Ovary (tissue), 9 donors: Measurements from ENCODE around the gene BEX3. TPM values are rescaled to one million over a fixed set of nuclear protein-coding genes. Genes with fewer than 3 reads are reported as not detected.

Experiments used
- DNase-seq, 5 donors: peaks; one replicate each; pipeline ENCODE4 v3.0.0-alpha.2; 2019 to 2020
- H3K27ac ChIP-seq, 2 donors: fragments of 200-600 bp; one replicate each; pipeline versions ENCODE4 v1.5.1 to v1.8.0; 2019 to 2022
- H3K27me3 ChIP-seq: fragments of 200-600 bp; one replicate; pipeline ENCODE4 v1.8.0; 2022
- H3K36me3 ChIP-seq: fragments of 200-600 bp; sonication (generic); one replicate; pipeline ENCODE4 v1.5.1; 2019
- H3K4me1 ChIP-seq: one replicate; pipeline ENCODE4 v1.8.1; 2013; ENCODE audit warnings: mild to moderate bottlenecking, moderate library complexity; ENCODE audit not compliant: insufficient read depth
- H3K4me3 ChIP-seq: fragments of 200-600 bp; sonication (generic); one replicate; pipeline ENCODE4 v1.5.1; 2017
- H3K9me3 ChIP-seq, 2 donors: fragments of 200-600 bp in 1 of 2; sonication (generic) in 1 of 2; one replicate each; pipeline versions ENCODE4 v1.5.1 to v1.8.1; 2013 to 2019; ENCODE audit warnings: mild to moderate bottlenecking in 1 of 2, moderate library complexity in 1 of 2
- EP300 ChIP-seq: sonication (generic); formaldehyde crosslinking; IDR thresholded peaks from one replicate; pipeline ENCODE4 v1.6.1; 2017; ENCODE audit warnings: antibody characterized with exemption
- POLR2A ChIP-seq: fragments of 450-650 bp; IDR thresholded peaks from one replicate; pipeline ENCODE4 v1.6.1; 2017; ENCODE audit warnings: antibody characterized with exemption, mild to moderate bottlenecking, moderate library complexity
- WGBS, 3 donors: extraction: QIAGEN DNeasy Blood & Tissue Kit in 1 of 3; methylation state at CpG; one replicate each; pipeline versions ENCODE4 v1.1.5 to v1.1.7; 2013 to 2017; 5-methylcytosine and 5-hydroxymethylcytosine counted together
- intact Hi-C, 4 donors: fragments of 100-400 bp; cut with DNase I; formaldehyde crosslinking; loops; one replicate each; pipeline versions ENCODE4 v1.11.0 to v1.15.1; 2022 to 2023
- polyA plus RNA-seq, 2 donors: library from polyadenylated mRNA; stranded (reverse); fragments of 200-250 nt in 1 of 2; fragments of 350-450 nt in 1 of 2; fragmentation: Illumina TruSeq in 1 of 2; extraction: RNeasy Lipid Tissue Mini Kit (QIAGEN cat#74804) in 1 of 2; gene quantifications; one replicate each; pipeline ENCODE4 v1.2.3, GENCODE V29; 2013 to 2014
- total RNA-seq, 7 donors: library from RNA; depleted of rRNA in 2 of 7; stranded (reverse); fragments of >200 nt in 2 of 7; fragmentation: NEBNext Ultra II Directional in 3 of 7; extraction: Animal tissue kit (Norgen Biotek cat#: 25700) in 3 of 7; gene quantifications; one replicate each; pipeline versions ENCODE4 v1.1.0 to v1.2.4, GENCODE V29; 2016 to 2023
- TF ChIP-seq, protein P1 (sequence below), 3 donors: fragments of 450-650 bp in 2 of 3; fragments of 200-600 bp in 1 of 3; IDR thresholded peaks; one replicate each; pipeline versions ENCODE4 v1.5.1 to v1.8.0; 2016 to 2022; ENCODE audit warnings: antibody characterized with exemption in 3 of 3, mild to moderate bottlenecking in 1 of 3
- donor health status: DM: no; HTN: no; CAD: no; lungs with moderate emphysema.
- donor health status: DM: no; HTN: no; CAD: no.
- donor health status: Bipolar disorder and iron deficiency.
- donor health status: DM: yes; HTN: yes; CAD: no.
- donor health status: DM: no; HTN: no; CAD: no.
- donor health status: DM: yes; HTN: yes; CAD: no.

Gene BEX3
- total and polyA plus RNA-seq, 9 donors: 204 to 426 (median 356) TPM

- Histone ChIP-seq H3K36me3 (no peaks in the 10 kb centered on the region), H3K4me1 (no peaks in the 10 kb centered on the region), H3K27me3 (no peaks in the 10 kb centered on the region), H3K9me3 (no peaks in the 10 kb centered on the region), H3K4me3 (no peak overlapping the region), H3K27ac (no peak overlapping the region)
- intact Hi-C loops: no loop called here
- TF ChIP-seq, protein P1, sequence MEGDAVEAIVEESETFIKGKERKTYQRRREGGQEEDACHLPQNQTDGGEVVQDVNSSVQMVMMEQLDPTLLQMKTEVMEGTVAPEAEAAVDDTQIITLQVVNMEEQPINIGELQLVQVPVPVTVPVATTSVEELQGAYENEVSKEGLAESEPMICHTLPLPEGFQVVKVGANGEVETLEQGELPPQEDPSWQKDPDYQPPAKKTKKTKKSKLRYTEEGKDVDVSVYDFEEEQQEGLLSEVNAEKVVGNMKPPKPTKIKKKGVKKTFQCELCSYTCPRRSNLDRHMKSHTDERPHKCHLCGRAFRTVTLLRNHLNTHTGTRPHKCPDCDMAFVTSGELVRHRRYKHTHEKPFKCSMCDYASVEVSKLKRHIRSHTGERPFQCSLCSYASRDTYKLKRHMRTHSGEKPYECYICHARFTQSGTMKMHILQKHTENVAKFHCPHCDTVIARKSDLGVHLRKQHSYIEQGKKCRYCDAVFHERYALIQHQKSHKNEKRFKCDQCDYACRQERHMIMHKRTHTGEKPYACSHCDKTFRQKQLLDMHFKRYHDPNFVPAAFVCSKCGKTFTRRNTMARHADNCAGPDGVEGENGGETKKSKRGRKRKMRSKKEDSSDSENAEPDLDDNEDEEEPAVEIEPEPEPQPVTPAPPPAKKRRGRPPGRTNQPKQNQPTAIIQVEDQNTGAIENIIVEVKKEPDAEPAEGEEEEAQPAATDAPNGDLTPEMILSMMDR (IDR thresholded peaks at IDR 0.05): no peak
- TF ChIP-seq EP300 (no peak), POLR2A (no peak)
- DNase-seq: no peak
Measured at GRCh38 chrX:103369479-103369878, 6.9 kb upstream of the BEX3 start.

DNA sequence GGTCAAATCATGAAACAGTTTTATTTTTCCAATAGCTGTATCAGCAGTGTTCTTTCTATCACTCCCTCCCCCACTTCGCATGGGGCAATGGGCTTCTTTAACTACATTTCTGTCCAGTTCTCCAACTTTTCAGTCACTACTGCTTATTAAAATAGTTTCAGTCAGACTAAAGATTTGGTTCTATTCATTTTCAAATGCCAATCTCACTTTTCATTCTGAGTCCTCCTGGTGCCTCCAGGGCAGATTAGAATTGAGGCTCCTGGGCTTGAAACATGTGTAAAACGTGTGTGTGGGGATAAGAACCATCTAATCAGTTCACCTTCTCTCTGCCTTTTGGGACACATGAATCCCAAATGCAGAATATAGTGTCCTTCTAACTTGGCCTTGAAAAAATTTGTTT lies 3.5 kb upstream of the BEX3 start:
- H3K27me3 ChIP-seq: no peaks in the 10 kb centered on the region
- H3K4me1 ChIP-seq: no peaks in the 10 kb centered on the region
- H3K27ac ChIP-seq: peak overlapping the region in 1 of 2 donors; percentile 34
- DNase-seq: no peak
- intact Hi-C loops: no loop called here
- no peaks in the 10 kb centered on the region for H3K9me3 ChIP-seq
- no peak overlapping the region for H3K4me3 ChIP-seq
- 19 to 41% (median 34%) methylated on average over 2 of the region's 2 CpGs for WGBS, 3 donors
- TF ChIP-seq EP300 (no peak), POLR2A (no peak)
- TF ChIP-seq, protein P1 (IDR thresholded peaks at IDR 0.05): no peak
- H3K36me3 ChIP-seq: no peaks in the 10 kb centered on the region

DNA sequence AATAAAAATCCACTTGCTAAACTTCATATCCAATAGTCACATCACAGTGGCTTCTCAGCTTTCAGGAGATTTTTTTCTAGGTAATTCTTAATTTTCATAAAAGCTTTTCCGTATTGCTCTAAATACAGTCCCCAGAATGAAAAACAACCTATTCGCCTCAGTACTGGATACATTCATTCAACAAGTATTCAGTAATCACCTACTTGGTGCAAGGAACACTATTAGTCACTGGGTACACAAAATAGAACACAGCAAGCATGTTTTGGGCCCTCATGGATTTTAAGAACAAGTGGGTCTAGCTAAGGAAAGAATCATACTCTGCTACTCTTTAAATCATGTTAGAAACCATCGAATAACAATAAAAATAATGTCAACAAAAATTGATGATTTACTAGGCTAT lies 2.8 kb upstream of the BEX3 start:
- 59 to 68% (median 68%) methylated on average over 3 of the region's 3 CpGs for WGBS, 3 donors
- TF ChIP-seq EP300 (no peak), POLR2A (no peak)
- TF ChIP-seq, protein P1 (IDR thresholded peaks at IDR 0.05): no peak
- no peaks in the 10 kb centered on the region for H3K4me1 ChIP-seq
- H3K36me3 ChIP-seq: no peaks in the 10 kb centered on the region
- no peaks in the 10 kb centered on the region for H3K9me3 ChIP-seq
- intact Hi-C loops: no loop called here
- no peaks in the 10 kb centered on the region for H3K27me3 ChIP-seq
- H3K27ac ChIP-seq: peak overlapping the region in 1 of 2 donors; percentile 34
- DNase-seq: no peak
- H3K4me3 ChIP-seq: no peak overlapping the region

- intact Hi-C loops: no loop called here
- no peaks in the 10 kb centered on the region for H3K9me3 ChIP-seq
- TF ChIP-seq, protein P1 (IDR thresholded peaks at IDR 0.05): no peak
- TF ChIP-seq EP300 (no peak), POLR2A (no peak)
- no peaks in the 10 kb centered on the region for H3K36me3 ChIP-seq
- H3K27me3 ChIP-seq: no peaks in the 10 kb centered on the region
- DNase-seq: peak in 4 of 5 donors; percentile 37 to 54 (median 46)
- 34 to 48% (median 40%) methylated on average over 18 to 19 of the region's 19 CpGs for WGBS, 3 donors
- H3K4me3 ChIP-seq: peak overlapping the region; percentile 71
- H3K27ac ChIP-seq: peak overlapping the region; percentile 93 to 95
- H3K4me1 ChIP-seq: no peaks in the 10 kb centered on the region
Measured at GRCh38 chrX:103376979-103377324, 614 bp downstream of the BEX3 start.

GRCh38 chrX:103378990-103379389 lies 2.7 kb downstream of the BEX3 start:
- 55 to 66% (median 60%) methylated on average over 2 of the region's 2 CpGs for WGBS, 3 donors
- H3K4me1 ChIP-seq: no peaks in the 10 kb centered on the region

More at GRCh38 chrX:103378990-103379389, 2.7 kb downstream of the BEX3 start:
- Histone ChIP-seq H3K27me3 (no peaks in the 10 kb centered on the region), H3K27ac (no peak overlapping the region), H3K9me3 (no peaks in the 10 kb centered on the region), H3K36me3 (no peaks in the 10 kb centered on the region), H3K4me3 (no peak overlapping the region)
- no peak for DNase-seq
- TF ChIP-seq POLR2A: no peak
- TF ChIP-seq EP300: no peak
- TF ChIP-seq, protein P1 (IDR thresholded peaks at IDR 0.05): no peak
- intact Hi-C loops: no loop called here
